Activated naive CD4-positive, alpha-beta T cell (primary cell): ENCODE measurements around the gene COMMD3.

Experiments
- DNase-seq, 4 experiments: peaks; one replicate each; lab custom pipeline; 2025; lab: John Stamatoyannopoulos, UW

COMMD3 gene

DNA sequence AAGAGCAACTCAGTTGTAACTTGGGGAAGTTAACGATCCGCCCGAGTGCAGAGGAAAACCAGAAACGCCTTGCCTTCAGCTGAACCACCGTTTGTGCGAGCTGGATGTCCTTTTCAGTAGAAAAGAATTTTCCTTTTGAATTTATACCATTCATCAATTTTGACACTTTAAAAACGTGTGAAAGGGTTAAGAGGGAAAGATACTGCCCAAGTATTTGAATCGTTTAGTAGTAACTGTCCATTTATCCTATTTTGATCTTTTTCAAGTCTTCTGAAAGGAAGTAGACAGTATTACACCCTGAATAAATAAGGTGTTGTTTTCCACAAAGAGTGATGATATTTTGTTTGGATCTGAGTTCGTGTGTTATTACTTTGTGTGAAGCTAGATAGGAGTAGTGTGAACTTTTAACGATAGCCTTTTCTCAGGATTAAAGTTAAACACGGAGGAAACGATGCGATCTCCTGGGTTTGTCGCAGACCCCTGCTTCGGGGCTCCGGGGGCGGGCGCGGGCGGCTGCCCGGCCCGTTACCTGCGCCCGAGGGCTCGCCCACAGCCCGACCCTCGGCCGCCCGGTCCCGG is 3.9 kb downstream of the COMMD3 start:
- no peak for DNase-seq

DNA sequence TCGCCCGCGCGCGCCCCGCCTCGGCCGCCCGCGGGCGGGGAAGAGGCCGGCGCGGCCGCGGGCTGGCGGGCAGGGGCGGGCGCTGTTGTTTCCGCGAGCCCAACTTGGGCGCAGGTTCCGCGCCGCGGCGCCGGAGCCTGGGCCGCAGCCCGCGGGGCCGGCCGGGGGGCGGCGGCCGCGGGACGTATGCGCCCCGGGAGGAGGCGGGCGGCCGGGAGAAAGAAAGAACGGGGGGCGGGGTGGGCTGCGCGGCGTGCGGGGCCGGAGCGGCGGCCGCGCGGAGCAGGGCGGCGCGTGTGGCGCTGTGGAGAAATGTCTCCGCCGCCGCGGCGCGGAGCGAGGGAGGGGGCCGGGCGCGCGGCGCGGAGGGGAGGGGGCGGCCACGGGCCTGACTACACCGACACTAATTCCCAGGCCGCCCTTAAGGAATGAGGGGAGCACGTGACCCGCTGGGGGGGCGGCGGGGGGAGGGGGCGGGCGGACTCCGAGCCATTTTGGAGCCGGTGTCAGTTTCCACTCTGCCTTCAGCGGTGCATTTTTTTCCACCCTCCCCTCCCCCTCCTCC is 4.5 kb downstream of the COMMD3 start, which contains the start of gene BMI1:
TSS of gene BMI1 (plus strand) at position 509 of the 565 bp plus-strand sequence. CDS start 5,351 bp downstream, outside the sequence.
- peak in 3 of 4 experiments; percentile 50 to 66 (median 63) for DNase-seq

DNA sequence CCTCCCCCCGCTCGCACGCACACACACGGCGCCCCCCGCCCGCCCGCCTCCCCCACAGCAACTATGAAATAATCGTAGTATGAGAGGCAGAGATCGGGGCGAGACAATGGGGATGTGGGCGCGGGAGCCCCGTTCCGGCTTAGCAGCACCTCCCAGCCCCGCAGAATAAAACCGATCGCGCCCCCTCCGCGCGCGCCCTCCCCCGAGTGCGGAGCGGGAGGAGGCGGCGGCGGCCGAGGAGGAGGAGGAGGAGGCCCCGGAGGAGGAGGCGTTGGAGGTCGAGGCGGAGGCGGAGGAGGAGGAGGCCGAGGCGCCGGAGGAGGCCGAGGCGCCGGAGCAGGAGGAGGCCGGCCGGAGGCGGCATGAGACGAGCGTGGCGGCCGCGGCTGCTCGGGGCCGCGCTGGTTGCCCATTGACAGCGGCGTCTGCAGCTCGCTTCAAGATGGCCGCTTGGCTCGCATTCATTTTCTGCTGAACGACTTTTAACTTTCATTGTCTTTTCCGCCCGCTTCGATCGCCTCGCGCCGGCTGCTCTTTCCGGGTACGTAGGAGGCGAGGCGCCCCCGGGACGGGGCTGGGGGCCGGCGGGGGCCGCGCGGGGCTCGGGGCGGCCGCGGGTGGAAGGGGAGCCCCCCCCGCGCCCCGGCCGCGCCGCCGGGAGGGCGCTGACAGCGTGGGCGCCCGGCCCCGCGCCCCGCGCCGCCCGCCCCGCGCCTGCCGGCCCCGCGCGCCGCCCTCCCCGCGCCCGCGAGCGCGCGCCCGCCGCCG is 5.2 kb downstream of the COMMD3 start:
- peak; percentile 50 to 66 (median 60) for DNase-seq

DNA sequence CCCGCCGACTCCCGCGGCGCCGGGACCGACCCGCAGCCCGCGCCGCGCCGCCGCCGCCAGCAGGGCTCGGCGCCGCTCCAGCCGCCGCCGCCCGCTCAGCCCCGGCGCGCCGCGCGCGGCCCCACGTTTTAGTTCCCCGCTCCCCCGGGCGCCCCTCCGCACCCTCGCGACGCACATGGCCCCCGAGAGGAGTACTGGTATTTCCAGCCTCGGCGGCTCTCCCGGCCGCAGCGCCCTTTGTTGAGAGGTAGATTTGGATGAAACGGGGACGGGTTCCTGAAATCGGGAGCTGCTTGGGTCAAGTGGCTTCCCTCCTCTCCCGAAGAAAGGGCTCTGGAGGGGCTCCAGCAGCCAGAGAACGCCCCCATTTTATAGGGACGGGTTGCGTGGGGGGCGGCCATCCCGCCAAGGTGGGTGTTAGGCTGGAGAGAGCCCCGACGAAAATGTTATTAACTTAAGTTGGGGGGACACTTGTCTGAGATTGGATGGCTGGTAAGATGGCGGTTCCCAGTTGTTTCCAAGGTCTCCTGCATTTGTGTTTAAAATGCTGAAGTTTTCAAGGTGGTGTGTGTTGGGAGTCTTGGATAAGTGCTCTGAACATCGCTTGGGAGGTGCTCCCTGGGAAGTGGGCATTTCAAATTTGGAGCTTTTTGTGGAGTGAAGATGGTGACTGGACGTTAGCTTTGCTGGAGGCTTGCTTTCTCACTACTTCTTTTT is 5.9 kb downstream of the COMMD3 start:
- peak in 1 of 4 experiments; percentile 27 for DNase-seq

DNA sequence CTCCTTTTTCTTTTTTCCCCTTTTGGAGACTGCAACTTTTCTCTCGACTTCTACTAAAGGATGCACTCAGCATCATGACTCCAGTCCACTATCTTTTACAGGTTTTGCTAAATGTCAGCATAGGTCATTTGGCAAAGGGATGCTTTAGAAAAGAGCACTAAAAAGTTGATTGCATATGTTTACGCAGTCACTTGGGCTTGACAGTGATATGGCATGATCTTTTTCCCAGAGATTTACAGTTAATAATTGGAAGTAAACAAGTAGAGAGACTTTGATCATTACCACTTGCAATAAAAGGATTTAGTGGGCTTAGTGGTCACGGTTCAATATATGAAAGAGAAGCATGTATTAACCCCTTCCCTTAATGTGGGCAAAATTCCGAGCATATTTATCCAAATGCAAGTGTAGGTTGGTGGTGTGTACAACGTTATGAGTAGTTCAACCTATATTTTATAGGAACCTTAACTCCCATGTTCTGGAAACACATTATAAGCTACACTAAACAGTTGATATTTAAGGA is 6.5 kb downstream of the COMMD3 start:
- no peak for DNase-seq

GRCh38 chr10:22323538-22324305 is 7.5 kb downstream of the COMMD3 start:
- no peak for DNase-seq

DNA sequence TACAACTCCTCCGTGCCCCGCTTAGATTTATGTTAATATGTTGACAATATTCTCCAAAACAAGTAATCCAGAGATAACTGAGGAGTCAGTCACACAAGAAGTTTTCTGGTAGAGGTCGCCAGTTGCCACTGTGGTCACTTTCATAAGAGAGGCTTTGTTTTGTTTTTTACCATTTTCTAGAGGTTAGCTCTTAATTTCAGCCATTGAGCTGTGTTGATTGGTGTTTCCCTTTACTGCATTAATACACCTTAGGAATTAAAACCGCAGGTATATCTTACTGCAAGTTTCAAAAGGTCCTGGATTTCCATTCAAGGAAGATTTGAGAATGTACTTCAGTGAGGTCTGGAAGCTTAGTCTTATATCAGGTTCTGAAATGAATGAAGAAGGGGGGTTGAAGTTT is 8.2 kb downstream of the COMMD3 start:
- no peak for DNase-seq

- no peak for DNase-seq
Measured at GRCh38 chr10:22324893-22325271, 8.7 kb downstream of the COMMD3 start.

GRCh38 chr10:22325272-22326144 is 9.3 kb downstream of the COMMD3 start:
- DNase-seq = peak; percentile 6 to 67 (median 40)

- DNase-seq = no peak
Measured at GRCh38 chr10:22326145-22326702, 10.0 kb downstream of the COMMD3 start.

- DNase-seq = no peak
Measured at GRCh38 chr10:22329150-22329549, 13.0 kb downstream of the COMMD3 start.

DNA sequence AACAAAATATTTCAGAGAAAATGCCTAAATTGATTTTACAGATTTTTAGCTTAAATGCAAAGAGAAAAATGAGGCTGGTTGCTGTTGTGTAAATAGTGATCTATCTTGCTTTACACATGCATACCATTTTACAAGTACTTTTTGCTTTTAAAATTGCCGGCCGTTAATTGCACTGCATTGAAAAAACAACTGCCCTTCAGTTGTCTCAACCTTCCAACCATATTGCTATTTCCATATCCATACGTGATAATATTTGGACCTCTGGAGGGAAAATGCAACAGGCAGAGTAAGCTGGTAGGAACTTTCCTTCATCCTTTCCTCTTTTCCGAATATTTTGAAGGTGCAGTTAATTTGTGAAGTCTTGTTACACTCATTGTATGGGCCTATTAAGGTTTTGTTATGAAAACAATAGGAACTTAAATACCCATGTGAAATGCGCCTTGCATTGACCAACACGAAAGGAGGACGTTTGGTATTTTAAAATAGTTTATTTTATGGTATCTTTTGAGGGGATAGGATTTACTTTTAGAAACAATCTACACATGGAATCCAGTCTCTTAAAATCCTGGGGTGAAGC is 16.0 kb downstream of the COMMD3 start:
- DNase-seq = no peak

DNA sequence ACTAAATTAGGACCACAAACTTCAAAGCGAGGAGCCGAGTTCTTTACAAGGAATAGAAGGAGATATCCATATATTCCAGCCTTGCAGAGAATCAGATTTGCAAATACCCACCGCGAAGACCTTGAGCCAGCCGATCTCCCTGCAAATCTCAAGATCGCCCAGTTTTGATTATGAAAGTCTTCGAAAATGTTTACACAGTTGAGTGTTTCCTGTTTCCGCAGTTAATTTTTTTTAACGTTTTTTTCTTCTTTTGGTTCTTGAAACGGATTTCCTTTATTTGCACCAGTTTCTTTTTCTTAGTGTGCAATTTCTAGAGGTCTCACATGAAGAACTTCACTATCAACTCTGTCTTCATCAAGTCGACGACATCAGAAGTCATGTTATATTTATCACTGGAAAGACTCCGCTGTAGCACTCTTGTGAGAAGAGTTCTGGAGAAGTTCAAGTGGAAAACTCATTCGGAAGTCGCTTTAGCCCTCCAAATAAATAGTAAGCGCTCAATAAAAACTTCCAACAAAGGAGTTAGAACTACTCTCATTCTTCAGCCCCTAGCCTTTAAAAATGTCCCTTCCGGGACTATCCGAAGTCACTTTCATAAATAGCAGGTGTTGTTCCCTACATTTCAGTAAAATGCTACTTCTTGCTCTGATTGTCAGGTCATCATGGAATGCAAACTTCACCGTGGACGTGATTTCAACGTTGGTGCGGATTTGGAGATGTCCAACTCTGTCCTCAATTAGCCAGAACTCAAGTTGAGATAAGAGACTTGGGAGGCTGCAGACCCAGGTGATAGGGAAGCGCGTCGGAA is 17.2 kb downstream of the COMMD3 start:
- DNase-seq = no peak

GRCh38 chr10:22333975-22334282 is 17.7 kb downstream of the COMMD3 start:
- no peak for DNase-seq

DNA sequence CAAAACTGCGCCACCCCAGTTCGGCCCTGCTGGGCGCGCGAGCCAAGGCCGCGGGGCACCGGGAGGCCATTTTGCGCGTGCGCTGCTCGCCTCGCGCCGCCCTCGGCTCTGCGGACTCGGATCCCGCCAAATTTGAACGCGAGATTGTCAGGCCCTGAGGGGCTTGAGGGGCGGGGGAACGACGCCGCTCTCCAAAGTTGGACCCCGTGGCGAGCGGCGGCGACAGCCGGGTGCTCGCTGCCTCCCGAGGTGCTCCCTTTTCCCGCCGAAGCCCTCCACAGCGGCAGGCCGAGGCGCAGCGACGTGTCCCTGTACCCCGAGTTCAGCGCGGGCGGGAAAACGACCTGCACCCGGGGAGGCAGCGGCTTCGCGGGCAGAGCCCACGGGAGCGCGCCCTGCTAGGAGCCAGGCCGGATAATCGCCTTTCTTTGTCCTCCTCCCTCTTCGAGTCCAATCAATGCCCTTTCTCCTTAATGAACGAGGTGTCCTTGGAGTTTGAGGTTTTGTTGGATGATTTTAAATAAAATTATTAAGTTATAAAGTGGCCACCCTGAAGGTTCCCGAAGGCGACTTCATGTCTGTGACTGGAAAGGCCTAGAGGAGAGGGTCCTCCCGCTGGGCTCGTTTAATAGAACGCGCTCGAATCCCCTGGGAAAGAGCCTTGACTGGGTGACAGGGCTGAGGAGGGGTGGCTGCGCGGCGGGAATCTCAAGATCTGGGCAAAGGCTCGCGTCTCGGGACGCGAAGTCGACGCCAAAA is 18.4 kb downstream of the COMMD3 start:
- no peak for DNase-seq

- peak; percentile 21 to 60 (median 40) for DNase-seq
Measured at GRCh38 chr10:22335173-22335933, 19.2 kb downstream of the COMMD3 start.

DNA sequence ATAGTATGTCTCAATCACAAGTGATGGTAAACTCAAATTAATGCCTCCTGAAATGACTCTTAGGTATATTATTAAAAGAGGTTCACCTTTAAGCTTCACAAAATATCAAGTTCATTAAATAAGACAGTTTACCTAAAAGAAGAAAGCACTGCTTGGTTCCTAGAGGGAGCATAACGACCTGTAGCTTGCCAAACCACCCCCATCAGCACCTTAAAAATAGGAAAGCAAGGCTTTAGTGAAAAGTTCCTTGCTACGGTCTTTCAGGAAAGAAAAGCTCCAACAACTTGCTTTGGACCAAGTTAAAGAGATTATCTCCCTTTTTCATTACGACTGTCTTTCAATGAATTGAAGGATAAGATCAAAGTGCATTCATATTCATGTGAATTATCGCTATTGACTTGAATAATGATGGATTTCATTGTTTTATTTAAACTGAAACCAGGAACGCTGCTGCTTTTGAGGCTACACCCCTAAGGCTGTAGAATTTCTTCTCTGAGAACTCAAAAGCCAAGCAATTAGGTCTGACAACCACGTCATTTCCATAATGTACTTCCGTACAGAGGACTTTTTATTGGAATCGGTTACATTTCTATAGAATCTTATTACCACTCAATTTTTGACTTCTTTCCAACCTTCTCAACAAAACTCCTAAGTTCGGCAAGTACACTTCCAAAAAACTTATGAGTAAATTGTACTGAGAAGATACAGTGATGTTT is 22.2 kb downstream of the COMMD3 start:
- DNase-seq = no peak
